KMS-11 (cell line): ENCODE measurements around the gene DNM3.

Experiments
- H2AFZ ChIP-seq: fragments of 200-600 bp; sonication (generic); 2 replicates; pipeline ENCODE4 v1.6.1; 2016; ENCODE audit warnings: antibody characterized with exemption, mixed run types, low read depth
- H3K27ac ChIP-seq: fragments of 200-600 bp; sonication (generic); 2 replicates; pipeline ENCODE4 v1.6.1; 2016; ENCODE audit warnings: mild to moderate bottlenecking, mixed run types
- H3K27me3 ChIP-seq: fragments of 200-600 bp; sonication (generic); 2 replicates; pipeline ENCODE4 v1.6.1; 2017; ENCODE audit warnings: mild to moderate bottlenecking, low read depth, mixed run types, moderate library complexity; ENCODE audit not compliant: insufficient read depth
- H3K36me3 ChIP-seq: fragments of 200-600 bp; sonication (generic); 2 replicates; pipeline ENCODE4 v1.6.1; 2017; ENCODE audit warnings: mild to moderate bottlenecking, mixed run types; ENCODE audit not compliant: insufficient read depth
- H3K4me1 ChIP-seq: fragments of 200-600 bp; sonication (generic); 2 replicates; pipeline ENCODE4 v1.6.1; 2016; ENCODE audit warnings: mild to moderate bottlenecking, low read depth, mixed run types; ENCODE audit not compliant: poor library complexity, severe bottlenecking
- H3K4me2 ChIP-seq: fragments of 200-600 bp; sonication (generic); 2 replicates; pipeline ENCODE4 v1.7.0; 2016; ENCODE audit warnings: mild to moderate bottlenecking, mixed run types
- H3K4me3 ChIP-seq: fragments of 200-600 bp; sonication (generic); IDR thresholded peaks from 2 replicates; pipeline ENCODE4 v1.6.1; 2017; ENCODE audit warnings: low read depth, low read length, mixed read lengths; ENCODE audit not compliant: insufficient read depth
- H3K79me2 ChIP-seq: fragments of 200-600 bp; sonication (generic); 2 replicates; pipeline ENCODE4 v1.6.1; 2016; ENCODE audit warnings: low read depth, mixed run types; ENCODE audit not compliant: insufficient read depth
- H3K9ac ChIP-seq: fragments of 200-600 bp; sonication (generic); 2 replicates; pipeline ENCODE4 v1.6.1; 2016; ENCODE audit warnings: mild to moderate bottlenecking, mixed run types
- H4K20me1 ChIP-seq: fragments of 200-600 bp; sonication (generic); 2 replicates; pipeline ENCODE4 v1.6.1; 2016; ENCODE audit warnings: mild to moderate bottlenecking, mixed run types; ENCODE audit not compliant: insufficient read depth
- CTCF ChIP-seq: fragments of 200-600 bp; sonication (generic); conservative IDR thresholded peaks from 2 replicates; pipeline ENCODE4 v1.6.1; 2017; ENCODE audit warnings: low read depth, mild to moderate bottlenecking, antibody characterized with exemption, low read length, moderate library complexity, mixed read lengths

Gene DNM3

DNA sequence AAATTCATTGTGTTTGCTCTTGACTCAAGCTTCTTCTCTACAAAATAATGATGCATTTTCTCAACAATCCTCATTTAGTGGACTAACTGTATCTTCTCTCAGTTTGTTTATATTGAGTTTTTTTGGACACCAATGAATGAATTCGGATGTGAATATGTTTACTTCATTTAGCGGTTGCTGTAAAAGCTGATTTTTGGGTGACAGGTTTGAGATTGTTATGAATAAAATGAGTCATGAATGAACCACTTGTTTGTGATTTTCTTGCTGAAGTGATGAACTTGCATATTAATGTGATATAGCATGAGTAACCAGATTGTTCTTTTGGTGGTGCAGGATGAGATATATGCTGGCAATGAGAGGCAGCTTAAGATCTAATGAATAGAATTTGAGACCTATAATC is 3.1 kb downstream of the DNM3 start:
- H3K9ac ChIP-seq = no peak overlapping the region
- TF ChIP-seq CTCF = no peak
- H4K20me1 ChIP-seq = no peaks in the 10 kb centered on the region
- H3K79me2 ChIP-seq = no peaks in the 10 kb centered on the region
- no peaks in the 10 kb centered on the region for H3K36me3 ChIP-seq
- H2AFZ ChIP-seq = no peak overlapping the region
- H3K4me1 ChIP-seq = no peaks in the 10 kb centered on the region
- no peak overlapping the region for H3K27ac ChIP-seq
- no peak overlapping the region for H3K4me3 ChIP-seq
- no peaks in the 10 kb centered on the region; the same call in 1 of the 2 replicates for H3K27me3 ChIP-seq
- H3K4me2 ChIP-seq = no peak overlapping the region

- no peaks in the 10 kb centered on the region; the same call in 1 of the 2 replicates for H3K27me3 ChIP-seq
- H3K36me3 ChIP-seq = no peaks in the 10 kb centered on the region
- no peak overlapping the region for H3K4me3 ChIP-seq
- no peaks in the 10 kb centered on the region for H3K4me1 ChIP-seq
- no peak overlapping the region for H3K4me2 ChIP-seq
- no peaks in the 10 kb centered on the region for H3K79me2 ChIP-seq
- no peak for TF ChIP-seq CTCF
- H3K9ac ChIP-seq = no peak overlapping the region
- no peaks in the 10 kb centered on the region for H4K20me1 ChIP-seq
- no peak overlapping the region for H2AFZ ChIP-seq
- H3K27ac ChIP-seq = no peak overlapping the region
These were observed 4.7 kb downstream of the DNM3 start for GRCh38 chr1:171845998-171846397.

- Histone ChIP-seq H2AFZ (no peak overlapping the region), H3K27ac (no peak overlapping the region), H3K4me1 (no peaks in the 10 kb centered on the region), H3K36me3 (no peaks in the 10 kb centered on the region), H3K79me2 (no peaks in the 10 kb centered on the region), H3K9ac (no peak overlapping the region), H3K4me2 (no peak overlapping the region), H3K27me3 (no peaks in the 10 kb centered on the region), H3K4me3 (no peak overlapping the region), H4K20me1 (no peaks in the 10 kb centered on the region)
- TF ChIP-seq CTCF = no peak
These were observed 8.1 kb downstream of the DNM3 start for GRCh38 chr1:171849245-171849898.

GRCh38 chr1:171850651-171851350 is 9.5 kb downstream of the DNM3 start:
- Histone ChIP-seq H3K36me3 (no peaks in the 10 kb centered on the region), H3K9ac (no peak overlapping the region), H3K4me1 (no peaks in the 10 kb centered on the region), H4K20me1 (no peaks in the 10 kb centered on the region), H2AFZ (no peak overlapping the region), H3K79me2 (no peaks in the 10 kb centered on the region), H3K27ac (no peak overlapping the region), H3K27me3 (no peaks in the 10 kb centered on the region), H3K4me2 (no peak overlapping the region), H3K4me3 (no peak overlapping the region)
- TF ChIP-seq CTCF = no peak
